ENCODE measurements around the gene SIAH3.
"Not testable (repeated sequence)": the region's sequence is repeated elsewhere in the genome, so short reads cannot be mapped to it uniquely, and the experiment has no call there.

Gene SIAH3

DNA sequence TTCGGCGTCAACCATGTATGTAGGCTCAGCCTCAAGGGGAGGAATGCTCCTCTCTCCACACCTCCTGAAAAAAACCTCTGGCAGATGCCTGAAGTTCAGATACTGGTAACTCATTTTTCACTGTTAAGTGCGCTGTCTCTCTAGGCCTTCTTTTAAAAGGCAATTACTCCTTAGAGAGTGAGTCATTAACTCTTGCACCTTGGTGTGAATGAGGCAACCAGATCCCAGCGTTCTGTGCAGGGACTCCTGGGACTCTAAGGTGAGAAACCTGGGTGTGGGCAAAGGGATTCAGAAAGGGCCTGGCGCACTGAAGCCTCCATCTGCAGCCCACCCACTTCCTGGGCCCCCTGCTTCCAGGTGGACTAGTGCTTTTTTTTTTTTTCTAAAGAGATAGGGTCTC, 71.7 kb downstream of the SIAH3 start:
- DNase-seq: no peak

DNA sequence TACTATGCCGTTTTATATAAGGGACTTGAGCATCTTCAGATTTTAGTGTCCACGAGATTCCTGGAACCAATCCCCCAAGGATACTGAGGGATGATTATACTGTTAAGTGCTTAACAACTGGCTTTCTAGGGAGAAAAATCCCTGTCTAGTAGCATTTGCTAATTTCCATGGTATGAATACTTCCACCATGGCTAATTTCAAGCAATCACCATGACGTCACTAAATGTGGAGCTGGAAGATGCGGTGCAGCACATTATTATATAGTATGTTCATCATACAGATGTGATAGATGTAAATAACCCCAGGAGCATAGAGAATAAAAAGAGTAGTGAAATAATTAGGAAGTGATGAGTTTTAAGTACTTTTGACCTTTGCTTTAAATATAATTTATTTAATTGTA, 72.7 kb downstream of the SIAH3 start:
- no peak for DNase-seq

DNA sequence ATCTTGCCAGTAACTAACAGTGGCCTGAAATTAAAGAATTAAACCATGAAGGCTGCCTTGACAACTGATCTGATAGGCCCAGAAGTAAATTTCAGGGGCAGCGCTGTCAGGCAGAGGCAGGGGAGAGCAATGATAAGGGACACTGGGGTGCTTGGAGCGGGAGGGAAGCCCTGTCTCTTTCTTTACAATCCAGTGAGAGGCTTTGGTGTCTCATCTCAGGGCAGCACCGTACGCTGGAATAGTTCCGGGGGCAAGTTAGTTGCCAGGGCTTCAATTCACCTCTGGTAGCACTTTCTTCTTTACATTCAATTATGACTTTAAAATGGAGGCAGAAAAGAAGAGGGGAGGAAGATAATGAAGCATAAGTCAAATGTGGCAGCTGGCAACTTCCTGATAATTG, 74.8 kb downstream of the SIAH3 start:
- DNase-seq: no peak

DNA sequence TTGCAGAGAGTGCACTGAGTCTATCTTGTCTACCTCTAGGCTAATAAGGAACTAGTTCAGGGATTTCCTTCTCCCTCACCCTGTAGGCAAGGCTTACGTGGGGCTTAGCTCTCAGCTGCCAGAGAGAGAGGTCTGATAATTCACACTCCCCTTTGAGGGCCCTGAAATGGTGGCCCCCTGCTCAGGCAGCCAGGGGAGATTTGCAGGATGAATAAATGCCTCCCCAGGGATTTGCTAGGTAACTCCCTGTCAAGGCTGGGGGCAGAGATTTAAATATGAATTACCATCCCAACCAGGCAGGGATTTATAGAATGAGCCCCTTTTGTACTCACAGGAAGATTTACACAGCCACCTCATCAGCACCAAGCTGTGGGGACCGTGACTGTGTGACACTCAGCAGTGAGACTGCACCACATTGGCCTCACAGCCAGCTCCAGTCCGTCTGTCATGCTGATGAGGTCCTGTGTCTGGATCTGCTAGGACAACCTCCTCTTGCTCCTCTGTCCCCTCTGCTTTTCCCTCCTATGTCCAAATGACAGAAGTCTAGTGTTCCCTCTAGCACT, 76.1 kb downstream of the SIAH3 start:
- no peak for DNase-seq

DNA sequence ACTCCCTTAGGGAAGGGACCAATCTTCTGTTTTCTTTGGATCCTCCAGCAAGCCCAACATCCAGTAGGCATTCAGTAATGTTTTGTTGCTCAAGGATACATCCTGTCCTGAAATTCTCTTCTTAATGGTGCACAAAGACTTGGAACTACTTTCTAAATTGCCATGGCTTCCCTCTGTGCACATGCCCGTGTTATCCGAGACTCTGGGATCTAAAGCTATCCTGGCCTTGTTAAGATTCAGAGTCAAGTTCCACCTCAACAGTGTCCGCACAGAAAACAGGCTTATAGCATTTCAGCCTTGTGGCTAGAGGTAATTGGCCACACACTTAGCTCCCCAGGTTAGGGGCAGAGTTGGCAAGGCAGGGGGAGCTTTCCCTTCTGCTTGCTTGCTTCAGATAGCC, 77.6 kb downstream of the SIAH3 start:
- DNase-seq: no peak

GRCh38 chr13:45773236-45773635, 78.3 kb downstream of the SIAH3 start:
- DNase-seq: peak; percentile 3

DNA sequence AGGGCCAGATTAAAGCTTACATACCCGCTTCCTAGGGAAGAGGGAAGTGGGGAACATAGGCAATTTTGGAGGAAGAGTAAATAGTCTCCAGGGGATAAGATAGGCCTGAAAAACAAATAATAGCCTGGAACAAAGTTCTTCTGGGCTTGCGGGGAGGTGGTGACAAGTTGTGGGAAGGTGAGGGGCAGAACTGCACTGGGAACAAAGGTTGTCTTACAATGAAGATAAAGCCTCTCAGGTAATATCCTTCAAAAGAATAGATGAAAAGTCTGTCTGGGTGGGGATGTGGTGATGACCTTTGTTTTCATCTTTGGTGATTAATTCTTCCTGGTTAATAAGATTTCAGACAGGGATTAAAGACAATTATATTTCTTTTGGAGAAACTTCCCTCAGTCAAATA, 80.7 kb downstream of the SIAH3 start:
- no peak for DNase-seq

DNA sequence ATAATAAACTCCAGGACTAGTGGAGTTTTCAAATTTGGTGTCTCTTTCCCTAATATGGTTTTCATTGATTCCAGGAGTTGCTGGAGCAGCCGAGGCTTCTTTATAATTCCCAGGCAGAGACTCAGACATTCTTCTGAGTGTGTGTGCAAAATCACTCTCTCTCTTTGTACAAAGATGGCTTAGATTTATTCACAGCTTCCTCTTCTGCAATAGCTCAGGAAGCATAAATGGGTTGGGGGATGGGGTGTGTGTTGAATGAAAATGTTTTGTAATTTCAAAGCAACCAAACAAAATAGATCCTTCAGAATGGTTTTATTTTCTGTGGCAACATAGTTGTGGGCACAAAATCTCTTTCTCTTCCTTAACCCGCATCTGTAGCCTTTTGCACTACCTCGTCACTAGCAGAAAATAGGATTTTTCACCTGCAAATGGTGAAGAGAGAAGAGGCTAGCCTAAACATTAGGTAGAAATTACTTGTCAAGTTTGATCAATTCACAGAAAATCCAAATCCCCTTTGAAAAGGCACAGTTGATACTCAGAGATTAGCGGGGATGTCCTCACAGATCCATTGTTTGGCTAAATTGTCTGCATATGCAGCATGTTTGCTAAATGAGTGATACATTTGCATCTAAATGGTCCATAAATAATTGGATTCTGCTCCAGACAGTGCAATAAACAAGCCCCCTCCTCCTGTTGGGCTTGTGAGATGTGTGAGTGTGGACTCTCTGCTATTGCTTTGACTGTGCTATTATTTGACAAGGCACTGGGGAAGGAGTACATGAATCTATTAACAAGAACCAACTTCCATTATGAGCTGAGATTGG, 82.7 kb downstream of the SIAH3 start:
- no peak for DNase-seq

DNA sequence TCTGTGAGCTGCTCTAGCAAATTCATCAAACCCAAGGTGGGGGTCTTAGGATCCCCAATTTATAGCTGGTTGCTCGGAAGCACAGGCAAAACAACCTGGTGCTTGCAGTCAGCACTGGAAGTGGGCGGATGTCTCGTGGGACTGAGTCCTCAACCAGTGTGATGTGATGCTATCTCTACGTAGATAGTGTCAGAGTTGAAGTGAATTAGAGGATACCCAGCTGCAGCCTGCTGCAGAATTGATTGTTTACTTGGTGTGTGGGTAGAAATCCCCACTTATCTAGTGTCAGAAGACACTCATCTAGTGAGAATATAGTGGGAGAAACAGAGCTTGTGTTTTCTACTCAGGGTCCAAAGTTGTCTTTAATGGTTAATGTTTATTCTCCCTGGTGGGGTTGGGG, 86.1 kb downstream of the SIAH3 start:
- DNase-seq: no peak

GRCh38 chr13:45763419-45763818, 88.1 kb downstream of the SIAH3 start:
- no peak for DNase-seq

- DNase-seq: not testable (repeated sequence)
Observed at GRCh38 chr13:45757589-45757988, 94.0 kb downstream of the SIAH3 start.

DNA sequence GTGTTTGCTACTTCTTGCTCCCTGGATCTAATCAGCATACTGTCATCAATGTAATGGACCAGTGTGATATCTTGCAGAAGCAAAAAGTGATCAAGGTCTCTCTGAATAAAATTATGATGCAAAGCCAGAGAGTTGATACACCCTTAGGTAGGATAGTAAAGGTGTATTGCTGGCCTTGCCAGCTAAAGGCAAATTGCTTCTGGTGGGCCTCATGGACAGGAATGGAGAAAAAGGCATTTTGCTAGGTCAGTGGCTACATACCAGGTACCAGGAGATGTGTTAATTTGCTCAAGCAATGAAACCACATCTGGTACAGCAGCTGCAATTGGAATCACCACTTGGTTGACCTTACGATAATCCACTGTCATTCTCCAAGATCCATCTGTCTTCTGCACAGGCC, 95.1 kb downstream of the SIAH3 start:
- DNase-seq: not testable (repeated sequence)

DNA sequence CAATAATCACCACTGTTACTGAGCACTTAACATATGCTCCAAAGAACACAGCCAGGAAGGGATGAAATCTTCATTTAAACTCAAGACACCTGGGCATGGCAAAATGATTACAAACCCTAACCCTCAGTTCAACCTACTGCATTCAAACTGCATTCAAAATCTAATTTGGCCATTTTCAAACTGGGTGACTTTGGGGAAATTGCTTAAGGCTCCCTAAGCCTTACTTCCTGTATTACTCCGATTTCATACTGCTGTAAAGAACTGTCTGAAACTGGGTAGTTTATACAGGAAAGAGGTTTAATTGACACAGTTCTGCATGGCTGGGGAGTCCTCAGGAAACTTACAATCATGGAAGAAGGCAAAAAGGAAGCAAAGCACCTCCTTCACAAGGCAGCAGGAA, 99.0 kb downstream of the SIAH3 start:
- DNase-seq: no peak

DNA sequence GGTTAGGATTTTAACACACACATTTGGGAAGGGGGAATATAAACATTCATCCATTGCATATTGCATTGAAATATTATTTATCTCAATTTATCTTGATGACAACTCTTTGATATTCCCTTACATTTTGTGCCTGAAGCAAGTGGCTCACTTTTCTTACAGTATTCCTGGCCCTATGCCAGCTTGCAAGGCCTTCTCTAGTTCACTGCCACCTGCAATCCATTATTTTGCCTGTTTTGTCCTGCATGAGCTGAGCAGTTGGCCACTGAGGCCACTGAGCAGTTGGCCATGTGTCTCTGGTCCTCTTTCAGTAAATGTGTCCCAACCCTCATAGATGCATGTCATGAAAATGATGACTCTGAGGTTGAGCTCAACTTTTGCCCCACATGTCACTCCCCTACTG, 99.7 kb downstream of the SIAH3 start:
- DNase-seq: no peak

- DNase-seq: no peak
Observed at GRCh38 chr13:45750566-45750965, 101.0 kb downstream of the SIAH3 start.

DNA sequence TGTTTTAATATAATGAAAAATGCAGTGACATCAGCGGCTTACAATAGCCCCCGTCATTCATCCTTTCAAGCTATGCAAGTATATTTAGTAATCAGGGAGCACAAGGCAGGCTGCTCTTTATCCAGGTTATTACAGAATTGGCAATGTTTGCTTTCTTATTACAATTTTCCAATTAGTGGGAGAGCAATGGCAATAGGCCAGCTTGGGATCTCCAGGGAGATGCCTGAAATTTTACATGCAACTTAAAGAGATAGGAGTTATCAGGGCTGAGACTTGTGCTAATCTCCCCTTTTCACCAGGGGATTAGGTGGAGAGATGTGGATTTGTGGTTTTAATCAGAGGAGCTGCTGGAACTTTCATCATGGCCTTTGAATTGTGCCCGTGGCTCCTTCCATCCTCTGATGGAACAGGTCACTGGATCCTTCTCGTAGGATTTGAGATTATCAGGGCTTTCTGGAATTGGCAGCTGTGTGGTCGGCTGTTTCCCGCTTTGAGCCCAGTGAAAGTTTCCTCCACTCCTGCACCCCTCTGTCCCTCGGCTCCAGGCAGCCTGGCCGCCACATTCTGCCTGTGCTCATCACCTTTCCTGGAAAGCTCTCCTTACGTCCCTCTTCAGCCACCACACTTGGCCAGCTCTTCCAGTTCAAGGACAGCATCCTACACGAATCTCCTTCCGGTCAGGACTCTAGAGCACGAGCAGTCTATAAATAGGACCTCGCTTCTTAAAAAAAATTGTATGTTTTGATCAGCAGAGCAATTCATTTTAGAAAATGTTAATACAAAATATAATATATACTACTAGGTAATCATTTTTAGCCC, 102.4 kb downstream of the SIAH3 start:
- no peak for DNase-seq

DNA sequence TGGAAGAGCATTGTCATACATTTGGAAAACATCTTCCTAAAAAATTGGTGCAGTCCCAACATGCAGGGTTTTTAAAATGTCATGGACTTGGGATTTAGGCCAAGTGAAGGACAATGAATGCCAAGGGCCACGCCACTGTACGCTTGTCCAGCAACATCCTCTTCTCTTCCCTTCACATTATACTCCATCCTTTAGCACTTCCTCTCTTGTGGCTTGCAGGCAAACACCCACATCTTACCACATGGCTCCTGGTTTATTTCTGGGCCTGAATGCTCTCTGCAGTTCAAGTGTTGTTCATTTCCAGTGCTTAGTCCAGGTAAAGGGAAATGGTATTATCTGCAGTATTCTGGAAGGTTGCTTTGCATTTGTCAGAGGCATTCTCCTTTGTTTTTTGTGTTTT, 104.5 kb downstream of the SIAH3 start:
- DNase-seq: no peak

DNA sequence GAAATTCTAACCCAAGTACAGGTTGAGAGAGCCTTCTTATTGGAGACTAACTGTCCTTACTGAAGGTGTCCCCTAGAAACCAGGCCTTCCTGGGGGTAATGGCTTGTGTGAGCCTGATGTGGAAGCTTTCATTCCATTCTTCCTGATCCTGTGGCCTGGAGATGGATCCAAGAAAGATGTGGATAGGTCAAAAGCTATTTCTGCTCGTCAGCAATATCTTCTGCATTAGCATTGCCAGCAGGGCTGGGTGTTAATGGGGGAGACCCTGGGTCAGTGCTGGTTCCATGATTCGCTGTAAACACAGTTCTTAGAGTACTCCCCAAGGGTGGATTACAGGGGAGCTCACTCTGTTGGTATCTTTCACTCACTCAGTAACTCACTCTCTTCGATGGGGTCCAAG, 106.6 kb downstream of the SIAH3 start:
- DNase-seq: no peak

DNA sequence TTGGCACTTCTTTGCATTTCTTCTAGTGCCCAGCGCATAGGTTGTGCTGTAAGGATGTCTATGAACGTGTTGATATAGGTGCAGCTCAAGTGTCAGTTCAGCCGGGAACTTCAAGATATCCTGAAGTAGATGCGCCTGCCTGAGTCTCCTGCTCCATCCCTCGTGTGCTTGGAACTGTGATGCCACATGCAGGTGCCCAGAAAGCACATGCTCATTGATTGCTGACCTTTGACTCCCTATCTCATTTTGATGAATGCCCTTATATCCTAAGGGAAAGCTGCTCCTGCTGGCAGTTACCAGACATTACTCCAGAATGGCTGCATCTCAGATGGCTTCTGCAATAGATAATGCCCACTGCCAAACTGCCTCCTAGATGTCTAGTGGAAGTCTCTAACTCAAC, 108.6 kb downstream of the SIAH3 start:
- no peak for DNase-seq

DNA sequence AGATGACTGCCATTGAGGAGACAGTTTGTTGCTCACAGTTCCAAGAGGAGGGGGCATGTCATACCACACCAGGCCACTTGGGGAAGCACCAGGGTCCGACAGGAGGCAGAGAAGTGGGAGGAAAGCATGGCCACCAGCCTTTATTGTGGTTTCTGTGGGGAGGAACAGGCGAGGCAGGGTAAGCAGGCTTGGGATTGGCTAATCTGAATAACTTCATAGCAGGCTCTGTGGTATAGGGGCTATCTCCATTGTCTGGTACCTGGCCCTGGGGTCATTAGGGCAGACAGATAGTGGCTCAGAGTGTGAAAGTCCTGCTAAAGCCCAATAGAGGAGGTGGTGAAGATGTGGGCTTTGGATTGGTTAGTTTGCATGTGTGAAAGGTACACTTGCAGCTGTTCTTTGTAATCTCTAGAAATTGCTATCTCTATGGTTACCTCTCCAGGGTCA, 114.0 kb downstream of the SIAH3 start:
- no peak for DNase-seq

DNA sequence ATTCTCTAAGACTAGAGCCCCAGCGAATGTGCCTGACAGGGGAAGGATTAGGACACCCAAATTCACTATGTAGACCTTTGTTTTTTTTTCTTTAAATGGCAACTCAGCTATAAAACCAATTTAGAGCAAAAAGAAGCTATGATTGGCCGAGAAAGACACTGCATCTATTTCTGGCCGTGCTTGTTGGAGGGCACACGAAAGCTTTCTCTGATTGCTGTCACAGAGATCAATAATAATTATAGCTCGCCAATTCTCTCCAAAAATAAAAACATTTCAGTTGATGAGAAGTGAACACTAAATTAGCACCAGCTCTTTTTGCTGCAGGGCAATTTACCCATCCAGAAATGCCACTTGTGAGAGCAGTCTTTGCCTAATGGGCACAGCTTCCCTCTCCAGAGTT, 118.2 kb downstream of the SIAH3 start:
- DNase-seq: no peak

DNA sequence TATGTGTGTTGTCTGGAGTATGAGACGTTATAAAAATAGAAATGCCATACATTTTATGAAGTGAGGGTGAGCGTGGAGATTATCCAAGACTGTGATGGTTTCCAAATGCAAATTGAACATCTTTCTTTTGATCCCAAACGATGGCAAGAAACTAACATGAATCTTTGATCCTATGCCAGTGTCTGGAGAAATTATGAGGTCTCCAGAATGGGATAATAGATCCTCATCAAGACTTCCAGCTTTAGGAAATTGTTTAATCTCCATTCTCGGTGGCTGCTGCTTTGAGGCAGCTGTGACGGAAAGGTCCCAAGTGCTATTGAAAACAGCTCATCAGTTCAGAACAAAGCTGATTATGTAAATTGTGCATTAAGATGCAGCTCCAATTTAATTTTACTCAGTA, 118.6 kb downstream of the SIAH3 start:
- DNase-seq: no peak

DNA sequence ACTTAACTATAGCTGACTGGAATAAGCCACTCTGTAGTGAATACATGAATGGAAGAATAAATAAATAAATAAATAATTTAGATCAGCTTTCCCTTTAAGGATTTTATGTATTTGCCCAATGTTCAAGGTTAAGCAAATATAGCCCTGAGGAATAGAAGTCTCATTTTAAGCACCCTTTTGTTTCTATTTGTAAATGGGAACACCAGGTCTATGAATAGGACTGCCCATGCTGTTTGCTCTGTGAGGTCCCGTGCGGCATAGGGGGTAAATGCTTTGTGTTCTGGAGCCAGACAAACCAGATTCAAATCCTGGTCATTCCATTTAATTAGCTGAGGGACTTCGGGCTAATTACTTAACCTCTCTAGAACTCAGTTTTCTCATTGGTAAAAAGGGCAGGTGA, 120.1 kb downstream of the SIAH3 start:
- no peak for DNase-seq

DNA sequence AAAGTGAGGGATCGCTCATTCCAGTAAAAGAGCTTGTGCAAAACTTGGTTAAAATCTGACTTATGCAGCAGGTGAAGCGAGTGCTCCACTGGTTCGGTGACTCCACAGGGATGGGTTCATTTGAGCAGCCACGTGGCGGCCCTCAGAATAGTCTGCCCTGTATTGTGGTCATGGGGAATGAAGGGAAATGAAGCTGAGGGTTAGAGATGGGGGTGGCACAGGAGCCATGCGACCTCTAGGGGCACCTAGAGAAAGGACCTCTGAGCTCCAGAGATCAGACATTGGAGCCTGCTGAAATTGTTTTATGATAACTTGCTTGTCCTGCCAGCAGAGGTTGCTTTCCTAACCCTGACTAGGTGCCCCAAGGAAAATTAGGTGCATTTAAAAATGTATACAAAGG, 122.8 kb downstream of the SIAH3 start:
- DNase-seq: no peak

All from amniotic stem cell (primary cell).